GM19468 (cell line): ENCODE results near the gene FBXO31.

Source experiments
- ATAC-seq: cut with Tn5 transposase; IDR thresholded peaks from one replicate; pipeline ENCODE4 v1.9.1; 2021; ENCODE audit warnings: mild to moderate bottlenecking, moderate library complexity, moderate number of reproducible peaks; ENCODE audit not compliant: unreplicated experiment; ENCODE audit errors: extremely low read depth

FBXO31 gene

GRCh38 chr16:87295661-87296531 is 87.7 kb downstream of the FBXO31 start:
- ATAC-seq: no peak

GRCh38 chr16:87295259-87295658 is 88.3 kb downstream of the FBXO31 start:
- ATAC-seq: no peak

- ATAC-seq: no peak
Observed at GRCh38 chr16:87293990-87294389, 89.6 kb downstream of the FBXO31 start.

GRCh38 chr16:87291944-87292343 is 91.6 kb downstream of the FBXO31 start:
- no peak for ATAC-seq

GRCh38 chr16:87288753-87289362 is 94.7 kb downstream of the FBXO31 start:
- ATAC-seq: no peak

- ATAC-seq: no peak
Observed at GRCh38 chr16:87286839-87287626, 96.5 kb downstream of the FBXO31 start.

- ATAC-seq: no peak
Observed at GRCh38 chr16:87284183-87284582, 99.4 kb downstream of the FBXO31 start.

GRCh38 chr16:87279094-87279658 is 104.4 kb downstream of the FBXO31 start:
- no peak for ATAC-seq

- ATAC-seq: no peak
Observed at GRCh38 chr16:87278191-87279093, 105.1 kb downstream of the FBXO31 start.
